ENCODE results near the gene RAB9B. TPM values are rescaled to one million over a fixed set of nuclear protein-coding genes. Genes with fewer than 3 reads are reported as not detected.

Gene RAB9B
- total RNA-seq, 1 donor from 2014 or later, result 2.7 TPM

- Mint-ChIP-seq H3K27ac (ENCODE audit: unreplicated experiment) (no peak overlapping the region), H3K4me1 (ENCODE audit: low read depth) (peaks cover 17% of the 10 kb centered on the region), H3K27me3 (ENCODE audit: low read depth) (no peaks in the 10 kb centered on the region), H3K9me3 (ENCODE audit: low read depth) (no peaks in the 10 kb centered on the region), H3K4me3 (ENCODE audit: unreplicated experiment) (no peak overlapping the region), H3K36me3 (ENCODE audit: low read depth) (no peaks in the 10 kb centered on the region)
- TF ChIP-seq, protein P1, sequence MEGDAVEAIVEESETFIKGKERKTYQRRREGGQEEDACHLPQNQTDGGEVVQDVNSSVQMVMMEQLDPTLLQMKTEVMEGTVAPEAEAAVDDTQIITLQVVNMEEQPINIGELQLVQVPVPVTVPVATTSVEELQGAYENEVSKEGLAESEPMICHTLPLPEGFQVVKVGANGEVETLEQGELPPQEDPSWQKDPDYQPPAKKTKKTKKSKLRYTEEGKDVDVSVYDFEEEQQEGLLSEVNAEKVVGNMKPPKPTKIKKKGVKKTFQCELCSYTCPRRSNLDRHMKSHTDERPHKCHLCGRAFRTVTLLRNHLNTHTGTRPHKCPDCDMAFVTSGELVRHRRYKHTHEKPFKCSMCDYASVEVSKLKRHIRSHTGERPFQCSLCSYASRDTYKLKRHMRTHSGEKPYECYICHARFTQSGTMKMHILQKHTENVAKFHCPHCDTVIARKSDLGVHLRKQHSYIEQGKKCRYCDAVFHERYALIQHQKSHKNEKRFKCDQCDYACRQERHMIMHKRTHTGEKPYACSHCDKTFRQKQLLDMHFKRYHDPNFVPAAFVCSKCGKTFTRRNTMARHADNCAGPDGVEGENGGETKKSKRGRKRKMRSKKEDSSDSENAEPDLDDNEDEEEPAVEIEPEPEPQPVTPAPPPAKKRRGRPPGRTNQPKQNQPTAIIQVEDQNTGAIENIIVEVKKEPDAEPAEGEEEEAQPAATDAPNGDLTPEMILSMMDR (IDR thresholded peaks at IDR 0.05), result no peak
- DNase-seq (ENCODE audit: low spot score), result no peak
Measured at GRCh38 chrX:103864149-103864548, 32.1 kb upstream of the RAB9B start.

DNA sequence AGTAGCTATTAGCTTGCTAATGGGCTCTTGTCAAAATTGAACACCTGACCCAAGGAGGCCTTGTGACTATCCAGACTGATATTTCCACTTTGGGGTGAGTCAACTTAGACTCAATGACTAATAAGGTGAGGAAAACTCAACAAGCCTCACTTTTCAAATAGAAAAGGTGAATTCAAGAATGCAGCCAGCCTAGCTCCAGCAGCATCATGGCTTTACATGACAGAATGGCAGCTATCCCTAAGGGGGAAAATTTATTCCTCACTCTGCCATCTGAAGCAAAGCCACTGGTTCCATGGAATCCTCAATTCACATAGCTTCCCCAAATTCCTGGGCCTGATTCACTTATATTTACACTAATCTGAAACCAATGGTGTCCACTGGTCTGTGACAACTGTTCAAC is 29.1 kb upstream of the RAB9B start:
- H3K4me1 Mint-ChIP-seq (ENCODE audit: low read depth), result peaks cover 17% of the 10 kb centered on the region
- TF ChIP-seq, protein P1 (IDR thresholded peaks at IDR 0.05), result no peak
- H3K27ac Mint-ChIP-seq (ENCODE audit: unreplicated experiment), result no peak overlapping the region
- no peaks in the 10 kb centered on the region for H3K27me3 Mint-ChIP-seq (ENCODE audit: low read depth)
- H3K9me3 Mint-ChIP-seq (ENCODE audit: low read depth), result no peaks in the 10 kb centered on the region
- no peaks in the 10 kb centered on the region for H3K36me3 Mint-ChIP-seq (ENCODE audit: low read depth)
- H3K4me3 Mint-ChIP-seq (ENCODE audit: unreplicated experiment), result no peak overlapping the region
- no peak for DNase-seq (ENCODE audit: low spot score)

DNA sequence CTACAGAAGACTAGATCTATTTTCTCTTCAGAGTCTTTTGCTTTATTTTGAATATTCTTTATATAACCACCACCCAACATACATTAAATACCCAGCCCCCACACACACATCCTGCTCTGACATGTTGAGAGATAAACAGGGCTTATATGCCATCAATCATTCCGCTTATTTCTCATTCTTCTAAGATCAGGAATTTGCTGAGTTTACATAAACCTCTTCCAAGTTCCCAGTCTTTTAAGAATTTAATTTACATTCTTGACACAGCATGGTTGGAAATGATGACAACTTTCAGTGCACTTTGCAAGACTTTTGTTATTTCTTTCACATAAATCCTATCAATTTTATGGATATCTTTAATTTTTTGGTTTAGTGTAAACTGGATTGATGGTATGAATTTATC is 17.5 kb upstream of the RAB9B start:
- H3K36me3 Mint-ChIP-seq (ENCODE audit: low read depth), result no peaks in the 10 kb centered on the region
- TF ChIP-seq, protein P1 (IDR thresholded peaks at IDR 0.05), result no peak
- H3K27me3 Mint-ChIP-seq (ENCODE audit: low read depth), result no peaks in the 10 kb centered on the region
- no peak overlapping the region for H3K4me3 Mint-ChIP-seq (ENCODE audit: unreplicated experiment)
- H3K4me1 Mint-ChIP-seq (ENCODE audit: low read depth), result peaks cover 21% of the 10 kb centered on the region
- no peaks in the 10 kb centered on the region for H3K9me3 Mint-ChIP-seq (ENCODE audit: low read depth)
- no peak overlapping the region for H3K27ac Mint-ChIP-seq (ENCODE audit: unreplicated experiment)
- no peak for DNase-seq (ENCODE audit: low spot score)

DNA sequence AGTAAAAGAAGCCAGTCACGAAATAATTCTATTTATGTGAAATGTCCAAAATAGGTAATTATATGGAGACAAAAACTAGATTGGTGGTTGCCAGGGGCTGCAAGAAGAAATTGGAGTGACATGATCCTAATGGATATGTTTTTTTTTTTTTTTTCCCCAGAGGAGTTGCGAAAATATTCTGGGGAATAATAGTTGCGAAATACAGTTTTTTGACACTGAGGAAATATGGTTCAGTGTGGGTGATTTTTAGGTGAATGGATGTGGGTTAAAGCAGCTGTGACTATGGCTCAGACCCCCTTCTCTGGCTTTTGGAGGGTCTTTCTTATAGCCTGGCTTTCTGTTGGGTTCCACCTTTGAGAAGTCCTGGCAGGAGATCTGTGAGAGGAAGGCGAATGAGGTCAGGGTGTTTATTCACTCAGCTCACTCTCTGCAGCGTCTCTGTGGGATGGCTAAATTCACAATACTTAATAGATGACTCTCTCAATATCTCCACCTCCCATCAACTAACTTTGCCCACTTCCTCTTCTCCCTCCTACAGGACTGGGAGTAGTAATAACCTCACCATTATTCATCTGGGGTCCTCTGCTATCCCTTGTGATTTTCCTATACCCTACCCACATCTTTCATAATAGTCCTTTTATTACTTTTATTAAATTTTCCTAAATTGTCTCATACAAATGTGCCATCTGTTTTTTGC is 15.3 kb upstream of the RAB9B start:
- Mint-ChIP-seq H3K9me3 (ENCODE audit: low read depth) (no peaks in the 10 kb centered on the region), H3K4me1 (ENCODE audit: low read depth) (peaks cover 22% of the 10 kb centered on the region)
- DNase-seq (ENCODE audit: low spot score), result no peak

GRCh38 chrX:103846386-103846785 is 14.3 kb upstream of the RAB9B start:
- Mint-ChIP-seq H3K27me3 (ENCODE audit: low read depth) (no peaks in the 10 kb centered on the region), H3K9me3 (ENCODE audit: low read depth) (no peaks in the 10 kb centered on the region), H3K27ac (ENCODE audit: unreplicated experiment) (no peak overlapping the region), H3K4me3 (ENCODE audit: unreplicated experiment) (no peak overlapping the region), H3K4me1 (ENCODE audit: low read depth) (peaks cover 22% of the 10 kb centered on the region), H3K36me3 (ENCODE audit: low read depth) (no peaks in the 10 kb centered on the region)
- TF ChIP-seq, protein P1 (IDR thresholded peaks at IDR 0.05), result no peak
- DNase-seq (ENCODE audit: low spot score), result no peak

More for the DNA sequence above, 15.3 kb upstream of the RAB9B start:
- no peaks in the 10 kb centered on the region for H3K27me3 Mint-ChIP-seq (ENCODE audit: low read depth)
- H3K27ac Mint-ChIP-seq (ENCODE audit: unreplicated experiment), result no peak overlapping the region
- H3K4me3 Mint-ChIP-seq (ENCODE audit: unreplicated experiment), result no peak overlapping the region
- TF ChIP-seq, protein P1 (IDR thresholded peaks at IDR 0.05), result no peak
- H3K36me3 Mint-ChIP-seq (ENCODE audit: low read depth), result no peaks in the 10 kb centered on the region
